Urinary bladder (tissue), 4 donors: ENCODE measurements around the gene OR2L5. TPM values are rescaled to one million over a fixed set of nuclear protein-coding genes. Genes with fewer than 3 reads are reported as not detected.

Experiments used
- DNase-seq: peaks from one replicate; pipeline ENCODE4 v3.0.0-alpha.2; 2015; ENCODE audit errors: extremely low spot score
- H3K27ac ChIP-seq: one replicate; pipeline ENCODE4 v1.5.1; 2013; ENCODE audit warnings: low read depth, mild to moderate bottlenecking, moderate library complexity
- H3K36me3 ChIP-seq: one replicate; pipeline ENCODE4 v1.6.1; 2013; ENCODE audit warnings: mild to moderate bottlenecking, moderate library complexity; ENCODE audit not compliant: insufficient read depth
- H3K4me1 ChIP-seq: one replicate; pipeline ENCODE4 v1.6.1; 2013; ENCODE audit warnings: mild to moderate bottlenecking, moderate library complexity; ENCODE audit not compliant: insufficient read depth
- H3K4me3 ChIP-seq: one replicate; pipeline ENCODE4 v1.5.1; 2013; ENCODE audit warnings: low read depth, low read length
- WGBS: extraction: QIAGEN DNeasy Blood & Tissue Kit; methylation state at CpG from one replicate; pipeline ENCODE4 v1.1.7; 2013; 5-methylcytosine and 5-hydroxymethylcytosine counted together
- polyA plus RNA-seq: library from polyadenylated mRNA; stranded (reverse); fragments of 200-250 nt; gene quantifications from one replicate; pipeline ENCODE4 v1.2.3, GENCODE V29; 2013
- total RNA-seq: library from RNA; depleted of rRNA; stranded (reverse); fragments of >200 nt; gene quantifications from one replicate; pipeline ENCODE4 v1.2.3, GENCODE V29; 2014
- donor health status: healthy with polysubstance abuse.
- donor health status: healthy.

OR2L5 gene
- total RNA-seq (not detected), polyA plus RNA-seq (not detected)

- no peaks in the 10 kb centered on the region for H3K36me3 ChIP-seq
- H3K4me3 ChIP-seq = no peak within 1 kb of the TSS
- WGBS = 92% methylated on average over 2 of the region's 2 CpGs
- no peak for DNase-seq
- H3K27ac ChIP-seq = no peak within 1 kb of the TSS
- no peaks in the 10 kb centered on the region for H3K4me1 ChIP-seq
Observed at GRCh38 chr1:248013229-248013710, at the start of gene OR2L5. TSS of gene OR2L5 (plus strand) at chr1:248013660. CDS start at chr1:248021948, 8,288 bp downstream.

DNA sequence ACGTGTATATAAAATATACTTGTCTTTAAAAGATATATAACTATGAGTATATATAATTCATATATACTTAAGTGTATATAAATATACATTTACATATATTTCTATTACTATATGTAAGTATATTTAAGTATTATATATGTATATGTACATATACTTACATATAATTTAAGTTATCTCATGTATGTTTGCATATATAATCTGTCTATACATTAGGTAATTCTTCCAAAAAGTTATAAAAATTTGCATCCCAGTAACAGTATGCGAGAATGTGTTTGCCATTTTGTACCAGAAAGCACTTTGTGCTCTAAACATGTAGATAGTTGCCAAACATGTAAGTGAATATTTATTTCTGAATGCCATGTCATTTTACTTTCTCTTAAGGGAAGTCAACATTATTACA is 48.5 kb upstream of the OR2L5 start, which contains the start of gene OR2AK2:
TSS of gene OR2AK2 (plus strand) at position 301 of the 400 bp plus-strand sequence. CDS start 144 bp downstream, outside the sequence.
- Histone ChIP-seq H3K4me3 (no peak within 1 kb of the TSS), H3K27ac (no peak within 1 kb of the TSS), H3K36me3 (no peaks in the 10 kb centered on the region), H3K4me1 (no peaks in the 10 kb centered on the region)
- 86% methylated on average over 2 of the region's 2 CpGs for WGBS
- no peak for DNase-seq

- Histone ChIP-seq H3K4me1 (no peaks in the 10 kb centered on the region), H3K27ac (no peak overlapping the region), H3K36me3 (no peaks in the 10 kb centered on the region), H3K4me3 (no peak overlapping the region)
- 67% methylated on average over 5 of the region's 5 CpGs for WGBS
- no peak for DNase-seq
Observed at GRCh38 chr1:247966532-247967204, 46.8 kb upstream of the OR2L5 start.

DNA sequence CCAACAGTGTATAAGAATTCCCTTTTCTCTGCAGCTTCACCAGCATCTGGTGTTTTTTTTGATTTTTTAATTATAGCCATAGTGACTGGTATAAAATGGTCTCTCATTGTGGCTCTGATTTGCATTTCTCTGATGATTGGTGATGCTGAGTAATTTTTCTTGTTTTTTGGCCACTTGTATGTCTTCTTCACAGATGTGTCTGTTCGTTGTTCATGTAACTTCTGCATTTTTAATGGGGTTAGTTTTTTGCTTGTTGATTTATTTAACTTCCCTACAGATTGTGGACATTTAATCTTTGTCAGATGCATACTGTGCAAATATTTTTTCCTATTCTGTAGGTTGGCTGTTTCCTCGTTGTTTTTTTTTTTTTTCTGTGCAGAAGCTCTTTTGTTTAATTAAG is 20.5 kb upstream of the OR2L5 start:
- Histone ChIP-seq H3K27ac (no peak overlapping the region), H3K36me3 (no peaks in the 10 kb centered on the region), H3K4me1 (no peaks in the 10 kb centered on the region), H3K4me3 (no peak overlapping the region)
- DNase-seq = no peak
- WGBS = 62% methylated on average over 2 of the region's 2 CpGs

- Histone ChIP-seq H3K27ac (no peak overlapping the region), H3K36me3 (no peaks in the 10 kb centered on the region), H3K4me3 (no peak overlapping the region), H3K4me1 (no peaks in the 10 kb centered on the region)
- DNase-seq = no peak
- 38% methylated on average over 2 of the region's 2 CpGs for WGBS
Observed at GRCh38 chr1:247998811-247999210, 14.6 kb upstream of the OR2L5 start.

DNA sequence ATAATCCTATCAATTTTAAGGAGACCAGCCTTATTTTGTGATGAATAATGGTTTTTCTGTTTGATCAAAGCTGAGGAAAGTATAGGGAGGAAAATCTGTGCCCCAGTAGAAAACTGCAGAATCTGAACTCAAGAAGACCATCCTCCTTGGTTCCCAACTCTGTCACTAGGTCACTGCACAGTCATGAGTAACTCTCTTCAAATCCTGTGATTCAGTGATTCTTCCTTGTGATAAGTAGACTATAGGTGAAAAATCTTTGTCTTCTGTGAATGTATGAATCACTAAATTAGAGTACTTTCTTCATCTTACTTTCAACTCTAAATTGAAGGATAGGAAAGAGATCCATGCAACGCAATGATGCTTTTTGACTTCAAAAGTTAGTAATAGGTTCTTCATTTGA is 13.3 kb upstream of the OR2L5 start:
- H3K27ac ChIP-seq = no peak overlapping the region
- H3K4me3 ChIP-seq = no peak overlapping the region
- no peaks in the 10 kb centered on the region for H3K4me1 ChIP-seq
- no peaks in the 10 kb centered on the region for H3K36me3 ChIP-seq
- DNase-seq = no peak
- 88% methylated on average over 1 of the region's 1 CpG for WGBS

DNA sequence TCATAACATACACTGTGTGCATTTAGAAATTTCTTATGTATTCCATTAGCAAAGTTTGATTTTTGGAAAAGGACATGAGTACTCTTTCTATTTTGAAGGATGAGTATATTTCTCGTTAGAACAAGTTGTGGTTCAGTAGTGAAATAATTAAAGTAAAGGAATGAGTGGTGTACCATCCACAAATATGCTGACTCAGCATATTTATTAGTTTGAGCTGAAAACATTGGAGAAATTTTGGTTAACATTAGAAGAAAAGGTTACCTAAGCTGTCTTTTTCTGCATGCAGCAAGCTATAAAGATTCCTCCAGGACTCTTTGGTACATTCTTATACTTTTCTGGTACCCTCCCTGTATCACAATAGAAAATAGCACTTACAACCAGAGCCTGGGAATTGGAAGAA is 5.7 kb upstream of the OR2L5 start:
- Histone ChIP-seq H3K27ac (no peak overlapping the region), H3K4me1 (no peaks in the 10 kb centered on the region), H3K36me3 (no peaks in the 10 kb centered on the region), H3K4me3 (no peak overlapping the region)
- no peak for DNase-seq
- 41% methylated on average over 1 of the region's 1 CpG for WGBS

- 83% methylated on average over 3 of the region's 3 CpGs for WGBS
- no peak for DNase-seq
- no peaks in the 10 kb centered on the region for H3K36me3 ChIP-seq
- H3K27ac ChIP-seq = no peak overlapping the region
- H3K4me3 ChIP-seq = no peak overlapping the region
- no peaks in the 10 kb centered on the region for H3K4me1 ChIP-seq
Observed at GRCh38 chr1:248009681-248010080, 3.8 kb upstream of the OR2L5 start.

DNA sequence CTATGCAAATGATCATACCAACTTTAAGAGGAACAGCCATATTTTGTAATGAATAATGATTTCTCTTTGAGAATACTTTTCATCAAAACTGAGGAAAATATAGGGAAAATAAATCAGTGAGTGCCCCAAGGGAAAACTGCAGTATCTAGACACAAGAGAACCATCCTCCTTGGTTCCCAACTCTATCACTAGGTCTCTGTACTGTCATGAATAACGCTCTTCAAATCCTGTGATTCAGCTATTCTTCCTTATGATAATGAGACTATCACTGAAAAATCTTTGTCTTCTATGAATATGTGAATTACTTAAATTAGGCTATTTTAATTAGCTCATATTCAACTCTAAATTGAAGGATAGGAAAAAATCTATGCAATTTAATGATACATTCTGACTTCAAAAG is 2.3 kb downstream of the OR2L5 start:
- Histone ChIP-seq H3K36me3 (no peaks in the 10 kb centered on the region), H3K4me3 (no peak overlapping the region), H3K27ac (no peak overlapping the region), H3K4me1 (no peaks in the 10 kb centered on the region)
- DNase-seq = no peak
- WGBS = 76% methylated on average over 1 of the region's 1 CpG

DNA sequence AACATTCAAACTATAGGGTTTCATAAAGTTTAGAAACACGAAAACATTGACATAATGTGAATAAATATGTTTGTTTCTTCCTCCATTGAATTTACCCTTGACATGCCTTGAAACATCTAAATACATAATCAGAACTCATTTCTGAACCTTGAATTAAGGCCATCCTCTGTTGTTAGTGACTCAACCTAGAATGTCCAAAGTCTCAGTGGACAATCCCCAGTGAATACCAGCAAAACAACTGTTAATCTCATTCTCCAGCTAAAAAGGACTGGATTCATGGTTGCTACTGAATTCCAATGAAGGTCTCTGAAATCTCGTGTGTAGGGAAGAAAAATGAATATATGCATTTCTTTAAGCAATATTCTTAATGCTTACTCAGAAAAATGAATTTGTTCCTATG is 16.3 kb downstream of the OR2L5 start, which contains the start of gene OR2L2:
TSS of gene OR2L2 (plus strand) at position 301 of the 400 bp plus-strand sequence. CDS start 8,198 bp downstream, outside the sequence.
- Histone ChIP-seq H3K4me3 (no peak within 1 kb of the TSS), H3K27ac (no peak within 1 kb of the TSS), H3K36me3 (no peaks in the 10 kb centered on the region), H3K4me1 (no peaks in the 10 kb centered on the region)
- WGBS = 29% methylated on average over 2 of the region's 2 CpGs
- no peak for DNase-seq

- H3K4me3 ChIP-seq = no peak overlapping the region
- 68% methylated on average over 5 of the region's 5 CpGs for WGBS
Observed at GRCh38 chr1:248045209-248045608, 31.7 kb downstream of the OR2L5 start.

GRCh38 chr1:248046536-248046935 is 33.1 kb downstream of the OR2L5 start, which contains the start of gene OR2L3:
TSS of gene OR2L3 (plus strand) at chr1:248046836. CDS start at chr1:248060682, 13,846 bp downstream.
- no peaks in the 10 kb centered on the region for H3K4me1 ChIP-seq
- H3K36me3 ChIP-seq = no peaks in the 10 kb centered on the region
- WGBS = 67% methylated on average over 2 of the region's 2 CpGs
- no peak within 1 kb of the TSS for H3K27ac ChIP-seq
- no peak within 1 kb of the TSS for H3K4me3 ChIP-seq
- no peak for DNase-seq

More at GRCh38 chr1:248045209-248045608, 31.7 kb downstream of the OR2L5 start:
- no peak for DNase-seq
- H3K4me1 ChIP-seq = no peaks in the 10 kb centered on the region
- no peak overlapping the region for H3K27ac ChIP-seq
- no peaks in the 10 kb centered on the region for H3K36me3 ChIP-seq

DNA sequence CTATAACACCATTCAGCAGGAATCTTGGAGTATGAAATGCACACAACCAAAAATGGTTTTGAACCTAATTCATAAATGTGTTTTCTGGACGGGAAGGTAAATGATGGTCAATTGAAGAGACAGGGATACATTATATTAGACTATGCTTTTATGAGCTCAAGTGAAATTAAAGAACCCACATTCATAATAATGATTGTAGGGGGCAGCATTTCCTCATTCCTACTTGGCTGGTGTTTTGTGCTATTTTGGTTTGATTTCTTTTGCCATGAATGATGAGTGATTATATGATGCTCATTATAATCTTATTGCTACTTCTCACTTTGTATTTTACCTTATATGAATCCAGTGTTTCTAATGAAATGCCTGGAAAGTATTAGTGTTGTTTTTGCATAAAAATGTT is 33.5 kb downstream of the OR2L5 start:
- no peak overlapping the region for H3K4me3 ChIP-seq
- no peak overlapping the region for H3K27ac ChIP-seq
- no peak for DNase-seq
- 68% methylated on average over 1 of the region's 1 CpG for WGBS
- no peaks in the 10 kb centered on the region for H3K36me3 ChIP-seq
- H3K4me1 ChIP-seq = no peaks in the 10 kb centered on the region

DNA sequence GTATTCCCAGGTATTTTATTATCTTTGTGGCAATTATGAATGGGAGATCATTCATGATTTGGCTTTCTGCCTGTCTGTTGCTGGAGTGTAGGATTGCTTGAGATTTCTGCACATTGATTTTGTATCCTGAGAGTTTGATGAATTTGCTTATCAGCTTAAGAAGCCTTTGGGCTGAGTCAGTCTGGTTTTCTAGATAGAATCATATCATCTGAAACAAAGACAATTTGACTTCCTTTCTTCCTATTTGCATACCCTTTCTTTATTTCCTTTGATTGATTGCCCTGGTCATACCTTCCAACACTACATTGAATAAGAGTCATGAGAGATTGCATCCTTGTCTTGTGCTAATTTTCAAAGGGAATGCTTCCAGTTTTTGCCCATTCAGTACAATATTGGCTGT is 41.2 kb downstream of the OR2L5 start:
- Histone ChIP-seq H3K27ac (no peak overlapping the region), H3K4me1 (no peaks in the 10 kb centered on the region), H3K36me3 (no peaks in the 10 kb centered on the region), H3K4me3 (no peak overlapping the region)
- no peak for DNase-seq
